HG03060 (cell line): ENCODE data around the gene CHD5.

Experiments used
- ATAC-seq: cut with Tn5 transposase; IDR thresholded peaks from one replicate; pipeline ENCODE4 v1.9.1; 2021; ENCODE audit warnings: low read depth, moderate number of reproducible peaks; ENCODE audit not compliant: unreplicated experiment

CHD5 gene

GRCh38 chr1:6158181-6158580 lies 21.9 kb downstream of the CHD5 start:
- ATAC-seq, result no peak

GRCh38 chr1:6157528-6158174 lies 22.5 kb downstream of the CHD5 start:
- ATAC-seq, result no peak

- ATAC-seq, result no peak
Measured at GRCh38 chr1:6157132-6157527, 23.0 kb downstream of the CHD5 start.

GRCh38 chr1:6154525-6155319 lies 25.4 kb downstream of the CHD5 start:
- no peak for ATAC-seq

GRCh38 chr1:6152882-6153281 lies 27.2 kb downstream of the CHD5 start:
- ATAC-seq, result no peak

GRCh38 chr1:6152181-6152580 lies 27.9 kb downstream of the CHD5 start:
- no peak for ATAC-seq

GRCh38 chr1:6151291-6151822 lies 28.8 kb downstream of the CHD5 start:
- ATAC-seq, result no peak

GRCh38 chr1:6150006-6150938 lies 29.8 kb downstream of the CHD5 start:
- no peak for ATAC-seq

- no peak for ATAC-seq
Measured at GRCh38 chr1:6149597-6149996, 30.5 kb downstream of the CHD5 start.

- ATAC-seq, result no peak
Measured at GRCh38 chr1:6148497-6149241, 31.5 kb downstream of the CHD5 start.

GRCh38 chr1:6145864-6146410 lies 34.2 kb downstream of the CHD5 start:
- no peak for ATAC-seq

- no peak for ATAC-seq
Measured at GRCh38 chr1:6145396-6145750, 34.7 kb downstream of the CHD5 start.

GRCh38 chr1:6144647-6145395 lies 35.3 kb downstream of the CHD5 start:
- no peak for ATAC-seq

GRCh38 chr1:6144175-6144574 lies 35.9 kb downstream of the CHD5 start:
- no peak for ATAC-seq

GRCh38 chr1:6143395-6143794 lies 36.7 kb downstream of the CHD5 start:
- ATAC-seq, result no peak

- ATAC-seq, result no peak
Measured at GRCh38 chr1:6142734-6143133, 37.4 kb downstream of the CHD5 start.

- no peak for ATAC-seq
Measured at GRCh38 chr1:6142036-6142621, 38.0 kb downstream of the CHD5 start.

- ATAC-seq, result no peak
Measured at GRCh38 chr1:6141592-6141991, 38.5 kb downstream of the CHD5 start.

GRCh38 chr1:6140413-6140812 lies 39.7 kb downstream of the CHD5 start:
- no peak for ATAC-seq
